ENCODE results near the gene KLHL29.

The KLHL29 gene

DNA sequence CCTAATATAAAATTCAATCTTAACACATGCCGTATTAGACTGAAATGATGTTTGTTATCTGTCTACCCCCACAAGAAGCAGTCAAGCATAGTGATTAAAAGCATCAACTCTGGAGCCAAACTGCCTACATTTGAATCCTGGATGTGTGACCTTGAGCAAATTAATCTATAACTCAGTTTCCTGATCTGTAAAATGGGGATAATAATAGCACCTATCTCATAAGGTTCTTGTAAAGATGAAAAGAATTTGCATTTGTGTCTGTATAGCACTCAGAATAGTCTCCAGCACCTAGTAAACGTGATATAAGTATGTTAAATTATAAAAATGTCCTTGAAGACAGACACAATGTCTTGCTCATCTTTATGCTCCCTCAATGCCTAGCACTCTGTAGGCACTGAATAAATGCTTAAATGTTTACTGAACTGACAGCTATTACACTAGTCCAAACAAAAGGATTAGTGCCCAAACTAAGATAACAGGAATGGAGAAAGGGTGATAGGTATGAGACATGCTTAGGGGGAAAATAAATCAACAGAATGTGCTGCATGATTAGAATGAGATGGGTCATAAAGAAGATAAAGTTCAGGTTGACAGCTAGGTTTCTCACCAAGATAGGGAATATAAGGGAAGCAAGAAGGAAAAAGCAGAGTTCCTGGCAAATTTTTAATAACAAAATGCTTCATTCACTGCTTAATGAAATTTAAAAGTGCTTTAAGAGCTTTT, 361.3 kb downstream of the KLHL29 start:
- in situ Hi-C loops (cut with HindIII; ENCODE audit: low pct_ligation_motif_present, low pct_unique_long_range_greater_than_20kb, low sequenced_read_pairs), result no loop called here
- no peak for DNase-seq

DNA sequence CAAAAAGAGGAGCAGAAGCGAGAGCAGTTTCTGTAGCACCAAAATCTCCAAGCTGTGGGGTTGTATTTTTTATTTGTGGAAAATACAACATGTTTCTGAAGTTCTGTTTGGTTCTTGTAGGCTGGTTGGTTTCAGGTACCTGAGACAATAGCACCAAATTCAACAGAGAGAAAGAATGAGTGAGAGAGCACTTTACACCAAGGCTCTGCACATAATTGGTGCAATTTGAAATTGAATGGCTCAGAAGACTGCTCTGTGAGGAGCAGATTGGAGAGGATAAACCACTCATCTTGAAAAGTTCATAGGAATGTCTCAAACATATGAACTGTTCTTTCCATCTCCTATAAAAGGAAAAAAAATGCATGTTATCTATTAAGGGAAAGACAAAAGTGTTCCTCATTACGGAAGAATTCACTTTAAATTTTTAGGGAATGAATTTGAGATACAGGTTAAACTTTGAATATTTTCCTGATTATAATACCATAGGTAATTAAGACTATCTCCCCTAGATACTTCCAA, 366.8 kb downstream of the KLHL29 start:
- DNase-seq, result no peak
- in situ Hi-C loops (cut with HindIII; ENCODE audit: low pct_ligation_motif_present, low pct_unique_long_range_greater_than_20kb, low sequenced_read_pairs), result no loop called here

GRCh38 chr2:23753291-23754010, 368.5 kb downstream of the KLHL29 start:
- no peak for DNase-seq
- in situ Hi-C loops (cut with HindIII; ENCODE audit: low pct_ligation_motif_present, low pct_unique_long_range_greater_than_20kb, low sequenced_read_pairs), result no loop called here

DNA sequence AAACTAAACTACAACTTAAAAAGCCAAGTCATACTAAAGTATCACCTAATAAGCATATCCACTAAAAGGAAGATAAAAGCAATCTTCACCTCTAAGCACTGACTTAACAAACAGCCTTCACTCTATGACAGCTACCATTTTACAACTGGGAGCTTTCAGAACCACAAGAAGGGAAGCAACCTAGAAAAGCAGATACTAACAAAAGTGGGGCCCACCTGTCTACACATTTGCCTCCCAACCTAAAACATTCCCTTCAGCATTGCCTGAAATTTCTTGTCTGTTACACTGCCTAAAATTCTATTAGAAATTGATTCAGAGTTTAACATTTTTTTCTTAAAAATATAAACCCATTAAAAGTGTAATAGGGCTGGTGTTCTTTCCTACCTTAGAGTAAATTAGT, 370.0 kb downstream of the KLHL29 start:
- in situ Hi-C loops (cut with HindIII; ENCODE audit: low pct_ligation_motif_present, low pct_unique_long_range_greater_than_20kb, low sequenced_read_pairs), result no loop called here
- DNase-seq, result no peak

DNA sequence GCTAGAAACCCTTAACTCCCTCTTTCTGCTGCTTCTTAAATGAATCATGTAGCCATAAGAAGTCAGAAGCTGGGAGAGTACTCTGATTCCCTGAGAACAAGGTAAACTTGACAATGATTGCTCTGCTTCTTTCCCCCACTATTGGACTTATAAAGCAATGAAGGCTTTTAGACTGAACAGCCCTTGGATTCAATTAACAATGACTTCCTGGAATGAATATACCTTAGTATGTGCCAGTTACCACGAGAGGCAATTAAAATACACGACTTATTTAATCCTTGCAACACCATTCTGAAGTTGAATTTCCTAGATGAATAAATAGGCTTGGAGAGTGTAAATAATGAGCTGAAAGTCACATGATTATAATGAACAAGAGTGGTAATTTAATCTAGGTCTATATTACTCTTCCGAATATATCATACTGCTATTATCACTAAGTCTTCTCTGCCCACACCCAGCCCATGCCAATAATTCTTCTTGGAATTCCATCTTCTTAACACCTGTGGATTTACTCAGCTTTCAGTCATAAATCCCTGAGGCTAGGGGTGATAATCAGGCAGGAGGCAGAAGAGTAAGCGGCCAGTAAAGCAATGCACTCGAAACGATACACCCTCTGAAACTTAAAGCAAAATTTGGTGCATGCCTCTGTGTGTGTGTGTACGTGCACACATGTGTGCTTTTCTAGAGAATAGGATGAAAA, 371.8 kb downstream of the KLHL29 start:
- in situ Hi-C loops (cut with HindIII; ENCODE audit: low pct_ligation_motif_present, low pct_unique_long_range_greater_than_20kb, low sequenced_read_pairs), result no loop called here
- DNase-seq, result no peak

GRCh38 chr2:23757686-23758433, 372.9 kb downstream of the KLHL29 start:
- DNase-seq, result peak; percentile 50
- in situ Hi-C loops (cut with HindIII; ENCODE audit: low pct_ligation_motif_present, low pct_unique_long_range_greater_than_20kb, low sequenced_read_pairs), result no loop called here
